ENCODE results near the gene GLG1.
A peak's percentile ranks its signal among the peaks of the same experiment; 100 is the strongest.

Gene GLG1

GRCh38 chr16:74575807-74576643 is 30.9 kb downstream of the GLG1 start:
- H3K9me3 ChIP-seq (ENCODE audit: severe bottlenecking), result no peaks in the 10 kb centered on the region
- TF ChIP-seq CTCF (IDR thresholded peaks at IDR 0.05; ENCODE audit: low read depth, low read length), result no peak
- H3K27me3 ChIP-seq (ENCODE audit: insufficient read depth, low read depth, severe bottlenecking), result no peaks in the 10 kb centered on the region
- H3K27ac ChIP-seq, result no peak overlapping the region
- H3K4me3 ChIP-seq (ENCODE audit: low read depth, low read length), result no peak overlapping the region
- DNase-seq, result no peak
- no peaks in the 10 kb centered on the region for H3K36me3 ChIP-seq

- TF ChIP-seq CTCF (IDR thresholded peaks at IDR 0.05; ENCODE audit: low read depth, low read length), result no peak
- DNase-seq, result no peak
- no peaks in the 10 kb centered on the region for H3K36me3 ChIP-seq
- H3K27ac ChIP-seq, result no peak overlapping the region
- H3K27me3 ChIP-seq (ENCODE audit: insufficient read depth, low read depth, severe bottlenecking), result no peaks in the 10 kb centered on the region
- H3K9me3 ChIP-seq (ENCODE audit: severe bottlenecking), result no peaks in the 10 kb centered on the region
- H3K4me3 ChIP-seq (ENCODE audit: low read depth, low read length), result no peak overlapping the region
Observed at GRCh38 chr16:74575175-74575806, 31.6 kb downstream of the GLG1 start.

- H3K9me3 ChIP-seq (ENCODE audit: severe bottlenecking), result no peaks in the 10 kb centered on the region
- no peak for DNase-seq
- peak overlapping the region; percentile 23 for H3K27ac ChIP-seq
- H3K4me3 ChIP-seq (ENCODE audit: low read depth, low read length), result peak overlapping the region; percentile 11
- no peak for TF ChIP-seq CTCF (IDR thresholded peaks at IDR 0.05; ENCODE audit: low read depth, low read length)
- H3K27me3 ChIP-seq (ENCODE audit: insufficient read depth, low read depth, severe bottlenecking), result no peaks in the 10 kb centered on the region
- H3K36me3 ChIP-seq, result no peaks in the 10 kb centered on the region
Observed at GRCh38 chr16:74574146-74574545, 32.8 kb downstream of the GLG1 start.

GRCh38 chr16:74573622-74574021 is 33.3 kb downstream of the GLG1 start:
- H3K4me3 ChIP-seq (ENCODE audit: low read depth, low read length), result peak overlapping the region; percentile 11
- peak overlapping the region; percentile 23 for H3K27ac ChIP-seq
- no peaks in the 10 kb centered on the region for H3K36me3 ChIP-seq
- H3K27me3 ChIP-seq (ENCODE audit: insufficient read depth, low read depth, severe bottlenecking), result no peaks in the 10 kb centered on the region
- no peak for TF ChIP-seq CTCF (IDR thresholded peaks at IDR 0.05; ENCODE audit: low read depth, low read length)
- H3K9me3 ChIP-seq (ENCODE audit: severe bottlenecking), result no peaks in the 10 kb centered on the region
- DNase-seq, result peak; percentile 50

- TF ChIP-seq CTCF (IDR thresholded peaks at IDR 0.05; ENCODE audit: low read depth, low read length), result no peak
Observed at GRCh38 chr16:74570412-74571301, 36.3 kb downstream of the GLG1 start.

More at GRCh38 chr16:74570412-74571301, 36.3 kb downstream of the GLG1 start:
- no peaks in the 10 kb centered on the region for H3K36me3 ChIP-seq
- H3K4me3 ChIP-seq (ENCODE audit: low read depth, low read length), result no peak overlapping the region
- H3K27ac ChIP-seq, result no peak overlapping the region
- no peaks in the 10 kb centered on the region for H3K9me3 ChIP-seq (ENCODE audit: severe bottlenecking)
- no peaks in the 10 kb centered on the region for H3K27me3 ChIP-seq (ENCODE audit: insufficient read depth, low read depth, severe bottlenecking)
- DNase-seq, result no peak
